B cell (primary cell): ENCODE data around the gene CS. TPM values are rescaled to one million over a fixed set of nuclear protein-coding genes. Genes with fewer than 3 reads are reported as not detected.
"Not testable (repeated sequence)": the region's sequence is repeated elsewhere in the genome, so short reads cannot be mapped to it uniquely, and the experiment has no call there.

Experiments
- ATAC-seq: fragments of 200-7000 bp; cut with Tn5 transposase; one replicate; pipeline ENCODE4 v1.10.0; 2021; ENCODE audit warnings: low read depth, mild to moderate bottlenecking, moderate number of reproducible peaks, moderate library complexity
- CTCF ChIA-PET: fragments of 350-600 bp; sonication (Branson Sonifier 250); formaldehyde crosslinking; loops from one replicate; lab custom pipeline; 2021; ENCODE audit warnings: antibody characterized with exemption, inconsistent platforms; lab: Charles Lee
- POLR2A ChIA-PET: fragments of 350-600 bp; sonication (Branson Sonifier 250); formaldehyde crosslinking; loops from one replicate; lab custom pipeline; 2021; ENCODE audit warnings: antibody characterized with exemption; lab: Charles Lee
- DNase-seq: peaks from one replicate; pipeline ENCODE4 v3.0.0; 2013
- H2AFZ ChIP-seq: 2 replicates; pipeline ENCODE4 v1.6.1; 2012; ENCODE audit warnings: mild to moderate bottlenecking, low read depth, low read length; ENCODE audit not compliant: insufficient read depth, poor library complexity, severe bottlenecking
- H3K27ac ChIP-seq, 2 donors: 1 replicate in 1 of 2; 2 replicates in 1 of 2; pipeline ENCODE4 v1.5.1; 2012 to 2013; ENCODE audit warnings: low read length in 2 of 2, mild to moderate bottlenecking in 2 of 2, moderate library complexity in 1 of 2
- H3K27me3 ChIP-seq, 4 experiments: fragments of 200-600 bp in 1 of 4; sonication (generic) in 1 of 4; replicated peaks in 1 of 4; 1 replicate in 2 of 4; 2 replicates in 2 of 4; pipeline versions ENCODE4 v1.6.1 to v1.7.0; 2013 to 2016; ENCODE audit warnings: low read length in 3 of 4, mild to moderate bottlenecking in 2 of 4, mixed read lengths in 1 of 4, moderate library complexity in 1 of 4; ENCODE audit not compliant: insufficient read depth in 4 of 4, control insufficient read depth in 3 of 4; ENCODE audit errors: control extremely low read depth in 1 of 4
- H3K36me3 ChIP-seq, 2 experiments: replicated peaks in 1 of 2; 1 replicate in 1 of 2; 2 replicates in 1 of 2; pipeline versions ENCODE4 v1.6.1 to v1.7.1; 2013; ENCODE audit warnings: low read length in 1 of 2; ENCODE audit not compliant: insufficient read depth in 2 of 2, control insufficient read depth in 1 of 2; ENCODE audit errors: control extremely low read depth in 1 of 2, extremely low read depth in 1 of 2
- H3K4me1 ChIP-seq, 2 donors: fragments of 200-600 bp in 1 of 2; sonication (generic) in 1 of 2; 1 replicate in 1 of 2; 2 replicates in 1 of 2; pipeline versions ENCODE4 v1.5.1 to v1.6.1; 2013 to 2017; ENCODE audit warnings: low read length in 2 of 2; ENCODE audit not compliant: control insufficient read depth in 2 of 2, insufficient read depth in 2 of 2
- H3K4me2 ChIP-seq: replicated peaks from 2 replicates; pipeline ENCODE3; 2012; ENCODE audit warnings: mild to moderate bottlenecking, low read depth, low read length; ENCODE audit not compliant: poor library complexity, severe bottlenecking
- H3K4me3 ChIP-seq, 5 experiments: fragments of 200-600 bp in 1 of 5; sonication (generic) in 1 of 5; 1 replicate in 3 of 5; 2 replicates in 2 of 5; pipeline versions ENCODE4 v1.5.1 to v1.7.0; 2011 to 2016; ENCODE audit warnings: low read length in 4 of 5, mild to moderate bottlenecking in 4 of 5, low read depth in 2 of 5, control low read depth in 1 of 5, moderate library complexity in 1 of 5; ENCODE audit not compliant: insufficient read depth in 1 of 5; ENCODE audit errors: control extremely low read depth in 1 of 5, extremely low read depth in 1 of 5
- H3K79me2 ChIP-seq: fragments of 200-600 bp; sonication (generic); one replicate; pipeline ENCODE4 v1.6.0; 2016; ENCODE audit warnings: low read length; ENCODE audit not compliant: control insufficient read depth, insufficient read depth
- H3K9ac ChIP-seq: fragments of 200-600 bp; sonication (generic); 2 replicates; pipeline ENCODE4 v1.6.1; 2017; ENCODE audit warnings: mild to moderate bottlenecking, low read length, moderate library complexity
- H3K9me3 ChIP-seq, 3 donors: one replicate each; pipeline versions ENCODE4 v1.6.1 to v1.7.1; 2013; ENCODE audit warnings: low read length in 2 of 3; ENCODE audit not compliant: control insufficient read depth in 2 of 3, insufficient read depth in 1 of 3; ENCODE audit errors: control extremely low read depth in 1 of 3
- H4K20me1 ChIP-seq: 2 replicates; pipeline ENCODE4 v1.6.0; 2012; ENCODE audit warnings: mild to moderate bottlenecking, low read length; ENCODE audit not compliant: insufficient read depth, control insufficient read depth, poor library complexity, severe bottlenecking
- H3K27ac Mint-ChIP-seq: one replicate; pipeline ENCODE4 v1.8.0; 2021; ENCODE audit warnings: mixed read lengths
- H3K27me3 Mint-ChIP-seq: one replicate; pipeline ENCODE4 v1.8.0; 2021; ENCODE audit warnings: mixed read lengths
- H3K4me1 Mint-ChIP-seq: one replicate; pipeline ENCODE4 v1.8.0; 2021; ENCODE audit warnings: mixed read lengths
- H3K4me3 Mint-ChIP-seq: one replicate; pipeline ENCODE4 v1.8.0; 2021; ENCODE audit warnings: mixed read lengths
- H3K9me3 Mint-ChIP-seq: one replicate; pipeline ENCODE4 v1.8.0; 2022; ENCODE audit warnings: mixed read lengths; ENCODE audit not compliant: insufficient read depth
- EZH2 ChIP-seq: IDR thresholded peaks from 2 replicates; pipeline ENCODE4 v1.6.1; 2012; ENCODE audit warnings: borderline replicate concordance, low read depth, mild to moderate bottlenecking, moderate library complexity, low read length; ENCODE audit not compliant: insufficient read depth, poor library complexity, severe bottlenecking
- WGBS: methylation state at CpG from one replicate; pipeline ENCODE4 v1.1.5; 2013; ENCODE audit warnings: missing lambda C conversion rate; ENCODE audit not compliant: insufficient coverage; 5-methylcytosine and 5-hydroxymethylcytosine counted together
- intact Hi-C: fragments of 100-400 bp; cut with micrococcal nuclease; formaldehyde crosslinking; loops from one replicate; pipeline ENCODE4 v1.10.0; 2022
- polyA plus RNA-seq: library from polyadenylated mRNA; depleted of rRNA; stranded (reverse); fragments of >200 nt; gene quantifications from 2 replicates; pipeline ENCODE4 v1.2.3, GENCODE V29; 2012
- total RNA-seq, 2 donors: library from RNA; stranded (reverse); fragments of 120-200 nt in 1 of 2; gene quantifications; 1 replicate in 1 of 2; 2 replicates in 1 of 2; pipeline versions ENCODE4 v1.2.3 to v1.2.4, GENCODE V29; 2013 to 2022
- TF ChIP-seq, protein P1 (sequence below): fragments of 200-600 bp; IDR thresholded peaks from one replicate; pipeline ENCODE4 v1.8.0; 2022; ENCODE audit warnings: antibody characterized with exemption, mild to moderate bottlenecking

The CS gene
- total and polyA plus RNA-seq, 2 donors (not counting 1 experiment from before 2014, with no cell fraction given), result 114 to 154 TPM

GRCh38 chr12:56326126-56326525, 26.0 kb upstream of the CS start:
- Histone ChIP-seq H2AFZ (no peak overlapping the region), H3K4me2 (no peak overlapping the region), H3K9ac (no peak overlapping the region), H3K9me3 (no peaks in the 10 kb centered on the region), H3K4me3 (no peak overlapping the region), H4K20me1 (no peaks in the 10 kb centered on the region), H3K36me3 (peaks cover 10 to 59% of the 10 kb centered on the region in 2 experiments), H3K27ac (no peak overlapping the region), H3K79me2 (peaks cover 5% of the 10 kb centered on the region), H3K27me3 (no peaks in the 10 kb centered on the region), H3K4me1 (no peaks in the 10 kb centered on the region)
- WGBS, result 98% methylated on average over 7 of the region's 8 CpGs
- intact Hi-C loops, result no loop called here
- ATAC-seq (no peak), DNase-seq (no peak)
- Mint-ChIP-seq H3K4me1 (peaks cover under 1% of the 10 kb centered on the region), H3K27ac (no peak overlapping the region), H3K4me3 (no peak overlapping the region), H3K27me3 (no peaks in the 10 kb centered on the region), H3K9me3 (no peaks in the 10 kb centered on the region)
- ChIA-PET POLR2A (interaction anchor here (0.8 to 0.9 kb wide), 2 partner anchors 10 to 11 kb away, joined by 3 to 4 read pairs; partner anchors contain the start of gene CNPY2), CTCF (interaction anchor here (0.6 kb wide), 1 partner anchor 165 kb away, joined by 3 read pairs; no protein-coding TSS in a partner anchor)
- TF ChIP-seq, protein P1, sequence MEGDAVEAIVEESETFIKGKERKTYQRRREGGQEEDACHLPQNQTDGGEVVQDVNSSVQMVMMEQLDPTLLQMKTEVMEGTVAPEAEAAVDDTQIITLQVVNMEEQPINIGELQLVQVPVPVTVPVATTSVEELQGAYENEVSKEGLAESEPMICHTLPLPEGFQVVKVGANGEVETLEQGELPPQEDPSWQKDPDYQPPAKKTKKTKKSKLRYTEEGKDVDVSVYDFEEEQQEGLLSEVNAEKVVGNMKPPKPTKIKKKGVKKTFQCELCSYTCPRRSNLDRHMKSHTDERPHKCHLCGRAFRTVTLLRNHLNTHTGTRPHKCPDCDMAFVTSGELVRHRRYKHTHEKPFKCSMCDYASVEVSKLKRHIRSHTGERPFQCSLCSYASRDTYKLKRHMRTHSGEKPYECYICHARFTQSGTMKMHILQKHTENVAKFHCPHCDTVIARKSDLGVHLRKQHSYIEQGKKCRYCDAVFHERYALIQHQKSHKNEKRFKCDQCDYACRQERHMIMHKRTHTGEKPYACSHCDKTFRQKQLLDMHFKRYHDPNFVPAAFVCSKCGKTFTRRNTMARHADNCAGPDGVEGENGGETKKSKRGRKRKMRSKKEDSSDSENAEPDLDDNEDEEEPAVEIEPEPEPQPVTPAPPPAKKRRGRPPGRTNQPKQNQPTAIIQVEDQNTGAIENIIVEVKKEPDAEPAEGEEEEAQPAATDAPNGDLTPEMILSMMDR, result no peak
- no peak for TF ChIP-seq EZH2

GRCh38 chr12:56324206-56324605, 24.1 kb upstream of the CS start:
- Mint-ChIP-seq H3K27me3 (no peaks in the 10 kb centered on the region), H3K4me1 (no peaks in the 10 kb centered on the region), H3K4me3 (no peak overlapping the region), H3K27ac (no peak overlapping the region), H3K9me3 (no peaks in the 10 kb centered on the region)
- intact Hi-C loops, result no loop called here
- no peak overlapping the region for H3K27ac ChIP-seq
- H3K27me3 ChIP-seq, result no peaks in the 10 kb centered on the region
- DNase-seq (no peak), ATAC-seq (no peak)
- no peak overlapping the region for H3K4me3 ChIP-seq
- H3K9me3 ChIP-seq, result no peaks in the 10 kb centered on the region
- no peaks in the 10 kb centered on the region for H4K20me1 ChIP-seq
- H3K79me2 ChIP-seq, result peaks cover 5% of the 10 kb centered on the region
- POLR2A ChIA-PET, result interaction anchor here (0.9 kb wide), 1 partner anchor 8 kb away, joined by 3 read pairs; the partner anchor contains the start of gene CNPY2
- TF ChIP-seq, protein P1, result no peak
- TF ChIP-seq EZH2, result no peak
- H3K36me3 ChIP-seq, result peaks cover 16 to 68% of the 10 kb centered on the region in 2 experiments
- no peak overlapping the region for H2AFZ ChIP-seq
- H3K4me2 ChIP-seq, result no peak overlapping the region
- WGBS, result 89% methylated on average over 3 of the region's 6 CpGs
- H3K9ac ChIP-seq, result no peak overlapping the region
- no peaks in the 10 kb centered on the region for H3K4me1 ChIP-seq
- CTCF ChIA-PET, result interaction anchor here (0.6 kb wide), 1 partner anchor 787 kb away, joined by 3 read pairs; the partner anchor contains the start of gene STAT6

DNA sequence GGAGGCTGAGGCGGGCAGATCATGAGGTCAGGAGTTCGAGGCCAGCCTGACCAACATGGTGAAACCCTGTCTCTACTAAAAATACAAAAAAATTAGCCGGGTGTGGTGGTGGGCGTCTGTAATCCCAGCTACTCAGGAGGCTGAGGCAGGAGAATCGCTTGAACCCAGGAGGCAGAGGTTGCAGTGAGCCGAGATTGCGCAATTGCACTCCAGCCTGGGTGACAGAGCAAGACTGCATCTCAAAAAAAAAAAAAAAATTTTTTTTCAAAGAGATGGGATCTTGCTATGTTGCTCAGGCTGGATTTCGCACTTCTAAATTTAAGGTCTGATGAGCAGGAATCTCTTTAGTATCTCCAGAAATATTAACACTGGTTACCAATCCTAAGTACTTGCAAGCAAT, 21.5 kb upstream of the CS start:
- H3K9ac ChIP-seq, H3K4me1 Mint-ChIP-seq, H3K27ac ChIP-seq, H4K20me1 ChIP-seq, H3K4me2 ChIP-seq, H3K27me3 ChIP-seq, H3K4me3 Mint-ChIP-seq, H3K27me3 Mint-ChIP-seq, H3K79me2 ChIP-seq, DNase-seq, ATAC-seq, H3K4me3 ChIP-seq, H2AFZ ChIP-seq, H3K9me3 ChIP-seq, H3K9me3 Mint-ChIP-seq, H3K4me1 ChIP-seq, H3K27ac Mint-ChIP-seq, intact Hi-C loops: not testable (repeated sequence)
- CTCF ChIA-PET, result interaction anchor here (0.7 to 1.1 kb wide), 4 partner anchors 95 to 685 kb away, joined by 3 to 5 read pairs (median 4); partner anchors contain the start of gene SPRYD4
- WGBS, result no CpG with 5 or more reads among the region's 8 CpGs
- peaks cover 14 to 60% of the 10 kb centered on the region in 2 experiments for H3K36me3 ChIP-seq
- POLR2A ChIA-PET, result interaction anchor here (0.7 kb wide), 2 partner anchors 17 to 53 kb away, joined by 3 to 6 read pairs; partner anchors contain the start of gene IL23A
